ENCODE measurements around the gene LRRC23. TPM values are rescaled to one million over a fixed set of nuclear protein-coding genes. Genes with fewer than 3 reads are reported as not detected.

LRRC23 gene
- total RNA-seq, 1 donor from 2014 or later: 14.5 TPM

- DNase-seq (ENCODE audit: low read depth): no peak
- no peak for TF ChIP-seq CTCF (conservative IDR thresholded peaks at IDR 0.05; ENCODE audit: low read depth, low read length)
- H3K4me3 ChIP-seq (ENCODE audit: low read depth, low read length): no peak overlapping the region
Observed at GRCh38 chr12:6912164-6912935, 7.7 kb downstream of the LRRC23 start.

GRCh38 chr12:6914246-6914946, 9.8 kb downstream of the LRRC23 start, which contains the start of gene ENO2:
Gene ENO2, plus strand, starts transcription at chr12:6914580. Its CDS starts 1,253 bp downstream, at chr12:6915833.
- DNase-seq (ENCODE audit: low read depth): no peak
- no peak for TF ChIP-seq CTCF (conservative IDR thresholded peaks at IDR 0.05; ENCODE audit: low read depth, low read length)
- peak within 1 kb of the TSS; percentile 65 for H3K4me3 ChIP-seq (ENCODE audit: low read depth, low read length)

- no peak for TF ChIP-seq CTCF (conservative IDR thresholded peaks at IDR 0.05; ENCODE audit: low read depth, low read length)
- peak overlapping the region; percentile 65 for H3K4me3 ChIP-seq (ENCODE audit: low read depth, low read length)
- DNase-seq (ENCODE audit: low read depth): no peak
Observed at GRCh38 chr12:6914947-6915788, 10.5 kb downstream of the LRRC23 start.

- H3K4me3 ChIP-seq (ENCODE audit: low read depth, low read length): peak overlapping the region; percentile 65
- TF ChIP-seq CTCF (conservative IDR thresholded peaks at IDR 0.05; ENCODE audit: low read depth, low read length): no peak
- DNase-seq (ENCODE audit: low read depth): no peak
Observed at GRCh38 chr12:6915789-6916285, 11.2 kb downstream of the LRRC23 start.

GRCh38 chr12:6916426-6917200, 12.0 kb downstream of the LRRC23 start:
- TF ChIP-seq CTCF (conservative IDR thresholded peaks at IDR 0.05; ENCODE audit: low read depth, low read length): no peak
- H3K4me3 ChIP-seq (ENCODE audit: low read depth, low read length): no peak overlapping the region
- no peak for DNase-seq (ENCODE audit: low read depth)

All from epithelial cell of proximal tubule (primary cell).